Fibroblast of pulmonary artery (primary cell): ENCODE data around the gene VSIG10L2.

Source experiments
- DNase-seq: peaks from one replicate; pipeline ENCODE4 v3.0.0-alpha.2; 2010; ENCODE audit warnings: low read depth
- H3K4me3 ChIP-seq: replicated peaks from 2 replicates; pipeline ENCODE4 v1.5.1; 2011; ENCODE audit warnings: low read depth, mild to moderate bottlenecking, control low read depth, low read length, moderate library complexity
- CTCF ChIP-seq: IDR thresholded peaks from 2 replicates; pipeline ENCODE4 v1.5.1; 2011; ENCODE audit warnings: mild to moderate bottlenecking, control low read depth, low read length, inconsistent platforms; ENCODE audit errors: missing control alignments

The VSIG10L2 gene

GRCh38 chr11:125931116-125931515 is 14.7 kb upstream of the VSIG10L2 start:
- no peak for TF ChIP-seq CTCF
- H3K4me3 ChIP-seq, result no peak overlapping the region
- no peak for DNase-seq

- H3K4me3 ChIP-seq, result no peak overlapping the region
- no peak for TF ChIP-seq CTCF
- DNase-seq, result no peak
Measured at GRCh38 chr11:125931668-125932067, 14.2 kb upstream of the VSIG10L2 start.

GRCh38 chr11:125932301-125932700 is 13.5 kb upstream of the VSIG10L2 start:
- no peak overlapping the region for H3K4me3 ChIP-seq
- DNase-seq, result no peak
- no peak for TF ChIP-seq CTCF

GRCh38 chr11:125933030-125933813 is 12.6 kb upstream of the VSIG10L2 start:
- no peak for TF ChIP-seq CTCF
- no peak for DNase-seq
- no peak overlapping the region for H3K4me3 ChIP-seq

GRCh38 chr11:125934473-125934872 is 11.4 kb upstream of the VSIG10L2 start:
- TF ChIP-seq CTCF, result no peak
- no peak overlapping the region for H3K4me3 ChIP-seq
- no peak for DNase-seq

GRCh38 chr11:125935056-125935455 is 10.8 kb upstream of the VSIG10L2 start:
- H3K4me3 ChIP-seq, result no peak overlapping the region
- no peak for DNase-seq
- TF ChIP-seq CTCF, result no peak
